Activated T-cell treated with anti-CD3 and anti-CD28 coated beads for 4 hours (primary cell): ENCODE results near the gene TIGD3.
A peak's percentile ranks its signal among the peaks of the same experiment; 100 is the strongest.

Experiments used
- DNase-seq: peaks from one replicate; pipeline ENCODE4 v3.0.0-alpha.2; 2020

The TIGD3 gene, protein sequence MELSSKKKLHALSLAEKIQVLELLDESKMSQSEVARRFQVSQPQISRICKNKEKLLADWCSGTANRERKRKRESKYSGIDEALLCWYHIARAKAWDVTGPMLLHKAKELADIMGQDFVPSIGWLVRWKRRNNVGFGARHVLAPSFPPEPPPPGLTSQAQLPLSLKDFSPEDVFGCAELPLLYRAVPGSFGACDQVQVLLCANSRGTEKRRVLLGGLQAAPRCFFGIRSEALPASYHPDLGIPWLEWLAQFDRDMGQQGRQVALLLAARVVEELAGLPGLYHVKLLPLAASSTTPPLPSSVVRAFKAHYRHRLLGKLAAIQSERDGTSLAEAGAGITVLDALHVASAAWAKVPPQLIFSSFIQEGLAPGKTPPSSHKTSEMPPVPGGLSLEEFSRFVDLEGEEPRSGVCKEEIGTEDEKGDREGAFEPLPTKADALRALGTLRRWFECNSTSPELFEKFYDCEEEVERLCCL

DNA sequence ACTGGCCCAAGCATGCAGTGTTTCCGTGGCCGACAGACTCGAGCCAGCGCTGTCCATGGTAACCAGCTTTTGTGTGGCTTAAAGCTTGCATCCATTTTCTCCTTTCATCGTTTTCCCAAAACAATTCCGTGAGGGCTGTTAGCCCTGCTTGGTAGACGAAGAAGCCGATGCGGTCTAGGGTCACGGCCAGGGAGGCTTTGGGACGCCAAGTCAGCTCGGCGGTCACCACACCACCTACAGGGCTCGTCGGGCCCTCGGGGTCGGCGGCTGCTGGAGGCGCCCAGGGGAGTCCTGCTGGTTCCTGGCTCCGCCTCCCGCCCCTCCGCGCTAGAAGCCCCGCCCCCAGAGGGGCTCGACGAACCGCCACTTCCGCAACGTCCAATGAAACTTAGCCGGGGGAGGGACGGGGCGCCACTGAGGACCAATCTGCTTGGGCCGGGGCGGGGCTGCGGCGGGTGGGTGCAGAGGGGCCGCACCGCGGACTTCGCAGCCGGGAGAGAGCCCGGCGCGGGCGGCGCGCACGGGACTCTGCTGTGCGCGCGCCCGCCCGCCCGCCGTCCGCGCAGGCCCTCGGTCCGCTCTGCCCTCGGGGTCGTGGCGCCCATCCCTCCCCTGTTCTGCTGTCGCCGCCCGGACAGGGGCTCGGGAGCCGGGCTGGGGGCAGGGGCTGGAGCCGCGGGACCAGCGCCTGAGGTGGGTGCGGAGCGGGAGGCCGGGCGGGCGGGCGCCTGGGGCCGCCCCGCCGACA is at the start of gene TIGD3:
TIGD3 (plus strand) TSS at position 487 of the 748 bp plus-strand sequence. CDS start 1,058 bp downstream, outside the sequence.
- DNase-seq = peak; percentile 95

GRCh38 chr11:65305501-65306268 is 48.9 kb upstream of the TIGD3 start:
- DNase-seq = no peak

DNA sequence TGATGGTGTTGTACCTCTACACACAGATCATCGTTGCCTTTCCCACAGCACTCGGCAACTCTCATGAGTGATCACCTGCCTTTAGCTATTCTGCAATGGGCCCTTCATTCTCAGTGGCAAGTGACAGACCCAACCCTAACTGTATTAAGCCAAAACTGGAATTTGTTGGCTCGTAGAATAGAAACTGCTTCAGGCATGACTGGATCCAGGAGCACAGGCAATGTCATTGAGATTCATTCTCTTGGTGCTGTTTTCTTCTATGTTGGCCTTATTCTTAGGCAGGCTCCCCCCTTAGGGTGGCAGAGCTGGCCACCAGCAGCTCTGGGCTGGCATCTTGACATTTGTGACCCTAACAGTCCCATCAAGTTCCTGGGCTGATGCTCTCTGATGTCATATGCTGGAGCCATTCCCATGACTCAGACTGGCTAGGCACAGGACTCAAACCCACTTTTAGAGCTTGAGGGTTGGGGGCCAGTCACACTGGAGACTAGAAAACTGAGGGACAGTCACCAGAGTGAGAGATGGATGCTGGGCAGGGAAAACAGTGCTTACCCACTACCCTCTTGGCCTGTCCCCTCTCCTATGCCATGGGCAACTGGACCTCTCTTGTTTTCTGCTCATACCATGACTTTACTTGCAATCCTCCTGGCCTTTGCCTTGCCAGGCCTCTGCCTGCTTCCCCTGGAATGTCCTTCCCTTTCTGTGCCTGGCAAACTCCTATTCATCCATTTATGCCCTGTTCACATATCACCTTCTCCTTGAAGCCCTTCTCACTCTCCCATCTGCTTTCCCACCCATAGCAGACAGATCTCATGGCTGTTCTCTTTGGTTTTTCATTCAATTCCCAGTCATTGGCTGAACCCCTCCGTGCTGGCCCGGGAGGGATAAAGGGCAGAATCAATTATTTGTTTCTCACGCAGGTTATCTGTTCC is 47.0 kb upstream of the TIGD3 start:
- DNase-seq = no peak

GRCh38 chr11:65308281-65308891 is 46.2 kb upstream of the TIGD3 start:
- no peak for DNase-seq

DNA sequence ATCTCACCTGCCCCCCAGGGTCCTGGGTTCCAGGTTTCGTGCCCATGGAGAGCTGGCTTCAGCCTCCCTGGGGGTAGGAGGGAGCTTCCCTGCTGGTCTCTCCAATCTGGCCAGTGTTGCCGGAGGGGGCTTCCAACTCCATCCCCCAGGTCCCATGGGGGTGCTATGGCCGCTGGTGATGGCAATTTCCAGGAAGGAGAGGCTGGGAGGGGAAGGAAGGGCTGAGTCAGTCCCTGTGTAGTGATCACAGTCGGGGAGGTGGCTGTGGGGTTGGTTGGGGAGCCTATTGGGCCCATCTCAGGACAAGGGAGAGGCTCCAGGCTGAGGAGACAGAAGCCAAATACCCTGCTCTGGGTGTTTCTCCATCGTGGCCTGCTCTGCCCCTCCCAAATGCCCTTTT is 45.5 kb upstream of the TIGD3 start:
- DNase-seq = no peak

DNA sequence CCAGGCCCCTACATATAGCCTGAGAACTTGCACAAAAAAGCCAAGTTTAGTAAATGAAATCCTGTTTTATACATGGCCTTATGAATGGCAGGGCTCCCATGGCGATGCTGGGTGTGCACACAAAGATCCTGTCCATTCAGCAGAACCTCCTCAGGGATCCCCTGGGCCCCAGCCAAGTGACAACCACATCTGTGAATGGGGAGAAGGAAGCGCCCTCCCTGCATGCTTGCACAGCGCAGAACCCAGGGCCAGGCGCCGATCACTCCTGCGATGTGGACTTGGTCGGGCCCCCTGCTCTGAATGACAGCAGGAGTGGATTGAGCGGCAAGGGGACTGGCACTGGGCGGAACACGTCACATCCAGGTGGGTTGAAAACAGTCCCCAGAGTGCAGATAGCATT is 44.3 kb upstream of the TIGD3 start:
- no peak for DNase-seq

DNA sequence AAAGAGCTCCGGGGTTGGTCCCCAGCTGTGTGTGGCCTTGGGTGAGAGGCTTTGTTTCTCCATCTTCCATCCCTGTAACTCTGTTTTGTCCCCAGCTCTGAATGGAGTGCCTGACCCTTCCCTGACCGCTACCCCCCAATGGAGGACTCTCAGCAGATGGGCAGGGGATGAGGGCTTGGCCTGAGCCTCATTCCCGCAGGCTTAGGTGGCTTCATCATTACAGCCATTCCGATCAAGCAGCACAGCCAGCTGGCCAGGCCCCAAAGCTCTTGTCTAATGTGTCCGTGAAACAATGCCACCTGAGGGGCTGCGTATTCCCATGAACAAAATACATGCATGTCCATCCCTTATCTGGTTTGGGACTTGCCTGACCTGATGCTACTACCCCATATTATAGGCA is 43.8 kb upstream of the TIGD3 start:
- DNase-seq = no peak

- no peak for DNase-seq
Measured at GRCh38 chr11:65311170-65311678, 43.3 kb upstream of the TIGD3 start.

DNA sequence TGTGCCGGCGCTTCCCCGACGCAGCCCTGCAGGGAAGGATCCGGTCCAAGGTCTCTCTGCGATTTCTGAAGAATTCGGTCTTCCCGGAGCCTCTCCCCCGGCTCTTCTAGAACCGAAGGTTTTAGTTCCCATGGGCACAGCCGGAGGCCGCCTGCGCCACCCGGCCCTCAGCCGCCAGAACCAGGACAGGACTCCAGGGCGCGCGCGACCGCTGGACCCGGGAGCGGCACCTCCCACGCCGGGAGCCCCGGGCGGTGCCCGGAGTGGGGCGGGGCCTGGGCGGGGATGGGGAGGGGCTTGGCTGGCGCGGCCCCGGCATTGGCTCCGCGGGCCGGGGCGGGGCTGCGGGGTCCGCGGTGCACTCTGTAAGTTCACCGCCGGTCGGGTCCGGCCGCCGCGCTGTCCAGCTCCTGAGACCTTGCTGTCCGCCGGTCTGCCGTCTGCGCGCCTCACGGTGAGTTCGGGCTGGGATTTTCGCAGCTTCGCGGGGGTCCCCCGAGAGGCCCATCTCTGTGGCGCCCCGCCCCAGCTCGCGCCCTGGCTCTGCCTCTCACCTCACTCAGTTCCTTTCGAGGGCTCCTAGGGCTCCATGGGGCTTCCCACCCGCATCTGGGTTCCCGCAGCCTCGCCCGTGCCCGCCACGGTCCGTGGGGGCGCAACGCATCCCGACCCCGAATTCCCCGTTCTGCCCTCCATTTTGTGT is 39.9 kb upstream of the TIGD3 start, which contains the start of gene CDC42EP2:
CDC42EP2 (plus strand) TSS at position 366 of the 703 bp plus-strand sequence. CDS start 6,033 bp downstream, outside the sequence.
- DNase-seq = peak; percentile 68

GRCh38 chr11:65315204-65315865 is 39.2 kb upstream of the TIGD3 start:
- DNase-seq = peak; percentile 75

GRCh38 chr11:65315866-65316226 is 38.7 kb upstream of the TIGD3 start:
- no peak for DNase-seq

DNA sequence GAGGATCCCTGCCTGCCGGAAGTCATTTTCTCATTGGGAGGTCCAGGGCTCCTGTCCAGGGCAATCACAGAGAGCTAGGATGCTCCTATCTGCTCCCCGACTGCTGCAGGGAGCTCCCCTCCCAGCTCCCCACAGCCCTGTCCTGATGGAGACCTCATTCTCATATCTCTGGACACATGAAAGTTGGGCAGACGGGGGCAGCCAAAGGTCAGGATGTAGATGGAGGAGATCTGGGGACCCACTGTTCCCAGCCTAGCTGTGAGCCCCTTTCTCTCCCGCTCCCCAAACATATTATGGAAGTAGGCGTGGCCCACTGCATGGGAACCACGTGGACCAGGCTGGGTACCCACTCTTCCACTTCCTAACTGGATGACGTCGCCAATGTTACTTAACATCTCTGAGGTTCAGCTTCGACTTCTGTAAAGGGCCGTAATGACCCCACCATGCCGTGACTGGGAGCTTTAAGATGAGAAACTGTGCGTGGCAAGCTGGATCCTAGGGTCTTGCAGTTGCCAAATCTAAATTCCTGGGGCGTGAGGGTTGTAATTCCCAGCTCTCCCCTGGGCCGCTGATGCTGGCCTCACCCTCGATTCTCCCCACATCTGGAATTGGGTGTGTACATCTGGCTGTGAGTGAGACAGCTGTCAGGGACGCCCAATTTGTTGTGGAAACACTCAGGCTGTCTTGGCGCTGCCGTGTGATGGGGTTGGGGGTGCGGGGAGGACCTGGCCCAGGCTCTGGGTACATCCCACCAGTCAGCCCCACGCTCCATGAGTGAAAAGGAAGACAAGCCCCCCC is 38.1 kb upstream of the TIGD3 start:
- no peak for DNase-seq

DNA sequence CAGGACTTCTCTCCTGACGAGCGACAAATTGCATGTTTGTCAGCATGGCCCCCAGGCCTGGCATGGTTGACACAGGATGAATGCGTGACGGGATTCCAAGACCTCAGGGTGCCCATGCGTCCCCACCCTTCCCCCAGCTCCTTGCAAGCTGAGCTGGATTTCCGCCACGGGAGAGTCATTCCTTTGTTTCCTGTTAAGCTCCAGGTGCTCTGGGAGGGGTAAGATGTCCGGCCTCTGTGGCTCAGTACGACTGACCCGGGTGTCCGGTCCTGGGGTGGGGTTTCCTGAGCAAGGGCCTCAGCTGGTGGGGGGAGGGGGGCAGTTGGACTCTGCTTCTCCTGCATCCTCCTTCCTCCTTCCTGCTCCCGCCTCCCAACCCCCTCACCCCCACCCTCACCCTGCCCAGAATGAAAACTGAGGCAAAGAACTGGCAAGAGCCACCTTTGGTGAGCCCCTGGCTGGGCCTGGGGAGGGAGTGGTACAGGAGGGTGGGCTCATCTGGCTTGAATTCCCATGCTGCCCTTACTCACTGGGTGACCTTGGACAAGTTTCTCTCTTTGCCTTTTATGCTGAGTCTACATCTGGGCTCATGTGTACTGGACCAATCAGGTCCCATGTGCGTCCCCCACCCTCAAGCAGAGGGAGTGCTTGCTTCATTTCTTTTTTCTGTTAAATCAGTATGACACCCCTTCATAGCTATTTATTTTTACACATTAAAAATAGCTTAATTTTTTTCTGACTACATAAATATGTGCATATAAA is 37.3 kb upstream of the TIGD3 start:
- no peak for DNase-seq

DNA sequence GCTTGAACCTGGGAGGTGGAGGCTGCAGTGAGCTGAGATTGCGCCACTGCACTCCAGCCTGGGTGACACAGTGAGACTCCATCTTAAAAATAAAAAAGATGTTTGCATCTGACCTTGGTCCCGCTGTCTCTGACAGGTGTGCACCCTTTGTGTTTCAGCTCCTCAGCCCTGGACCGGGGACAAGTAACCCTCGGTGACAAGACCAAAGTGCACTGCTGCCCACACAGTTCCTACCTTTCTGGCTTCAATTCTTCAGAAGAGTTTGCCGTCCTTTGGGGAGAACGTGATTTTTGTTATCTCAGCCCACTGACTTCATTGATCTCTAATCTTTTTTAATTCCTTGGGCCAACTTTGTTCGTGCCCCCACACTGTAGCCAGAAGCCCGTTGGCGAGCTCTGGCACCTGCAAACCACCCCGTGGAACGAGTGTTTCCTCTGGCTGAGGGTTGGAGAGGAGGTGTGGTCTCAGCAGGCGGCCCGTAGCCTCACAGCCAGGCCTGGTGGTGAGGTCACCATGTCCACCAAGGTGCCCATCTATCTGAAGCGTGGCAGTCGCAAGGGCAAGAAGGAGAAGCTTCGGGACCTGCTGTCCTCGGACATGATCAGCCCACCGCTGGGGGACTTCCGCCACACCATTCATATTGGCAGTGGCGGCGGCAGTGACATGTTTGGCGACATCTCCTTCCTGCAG is 34.0 kb upstream of the TIGD3 start:
- DNase-seq = no peak

GRCh38 chr11:65321076-65321475 is 33.5 kb upstream of the TIGD3 start:
- DNase-seq = no peak

DNA sequence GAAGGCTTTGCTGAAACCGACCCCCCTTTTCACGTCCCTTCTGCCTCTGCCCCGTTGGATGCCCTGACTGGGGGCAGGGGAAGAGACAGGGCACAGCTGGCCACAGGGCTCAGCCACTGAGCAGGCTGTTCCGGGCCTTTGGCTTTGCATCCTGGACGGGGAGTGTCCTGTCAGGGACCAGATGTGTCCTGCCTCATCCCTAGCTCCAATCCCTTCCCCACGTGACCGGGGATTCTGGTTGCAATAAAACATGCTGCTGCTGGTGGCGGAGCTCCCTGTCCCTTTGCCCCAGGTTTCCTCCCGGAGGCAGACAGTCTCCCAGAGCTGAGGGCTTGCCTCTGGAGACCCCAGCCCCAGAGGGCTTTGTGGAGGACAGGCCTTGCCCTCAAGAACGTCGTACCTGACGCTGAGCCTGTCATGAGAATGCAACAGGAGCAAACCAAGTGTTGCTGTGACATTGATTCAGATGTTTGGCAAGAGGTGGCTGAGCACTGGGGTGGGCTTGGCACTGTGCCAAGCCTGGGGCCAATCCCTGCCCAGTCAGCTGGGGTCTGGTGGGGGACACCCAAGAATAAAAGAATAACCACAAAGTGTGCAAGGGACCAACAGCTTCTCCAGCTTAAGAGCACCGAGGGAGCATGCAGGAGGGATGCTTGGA is 32.6 kb upstream of the TIGD3 start:
- no peak for DNase-seq

DNA sequence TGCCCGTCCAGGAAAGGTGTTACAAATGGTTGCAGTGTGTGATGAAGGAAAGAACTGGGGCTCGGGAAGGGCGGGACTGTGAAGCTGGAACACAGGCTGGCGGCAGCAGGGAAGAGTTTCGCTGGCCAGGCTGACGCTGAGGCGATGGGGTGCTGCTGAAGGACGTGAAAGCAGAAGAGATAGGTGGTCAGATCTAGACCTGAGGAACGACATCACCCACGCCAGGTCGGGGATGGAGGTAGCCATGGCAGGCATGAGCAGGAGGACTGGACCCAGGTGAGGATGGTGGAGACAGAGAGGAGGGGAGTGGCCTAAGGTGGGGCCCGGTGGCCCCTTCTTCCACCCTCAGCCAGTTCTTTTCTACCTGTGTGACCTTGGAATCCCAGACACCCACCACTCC is 30.7 kb upstream of the TIGD3 start:
- DNase-seq = no peak
